GM21737 (cell line): Measurements from ENCODE around the gene EDC4.

Experiments used
- ATAC-seq: cut with Tn5 transposase; IDR thresholded peaks from one replicate; pipeline ENCODE4 v1.9.1; 2021; ENCODE audit warnings: mild to moderate bottlenecking, moderate library complexity; ENCODE audit not compliant: unreplicated experiment

Gene EDC4

DNA sequence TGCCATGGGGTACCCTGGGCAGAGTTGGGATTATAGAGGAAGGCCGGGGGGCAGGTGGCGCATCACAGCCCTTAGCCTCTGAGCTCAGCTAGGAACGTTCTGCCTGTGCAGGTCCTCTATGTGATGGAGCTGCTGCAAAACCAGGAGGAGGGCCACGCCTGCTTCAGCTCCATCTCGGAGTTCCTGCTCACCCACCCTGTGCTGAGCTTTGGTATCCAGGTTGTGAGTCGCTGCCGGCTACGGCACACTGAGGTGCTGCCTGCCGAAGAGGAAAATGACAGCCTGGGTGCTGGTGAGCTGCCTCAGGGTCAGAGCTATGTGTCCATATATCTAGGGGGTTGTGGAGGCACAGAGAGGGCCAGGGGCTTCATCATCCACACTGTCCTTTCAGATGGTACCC lies 6.0 kb downstream of the EDC4 start:
- ATAC-seq: no peak

DNA sequence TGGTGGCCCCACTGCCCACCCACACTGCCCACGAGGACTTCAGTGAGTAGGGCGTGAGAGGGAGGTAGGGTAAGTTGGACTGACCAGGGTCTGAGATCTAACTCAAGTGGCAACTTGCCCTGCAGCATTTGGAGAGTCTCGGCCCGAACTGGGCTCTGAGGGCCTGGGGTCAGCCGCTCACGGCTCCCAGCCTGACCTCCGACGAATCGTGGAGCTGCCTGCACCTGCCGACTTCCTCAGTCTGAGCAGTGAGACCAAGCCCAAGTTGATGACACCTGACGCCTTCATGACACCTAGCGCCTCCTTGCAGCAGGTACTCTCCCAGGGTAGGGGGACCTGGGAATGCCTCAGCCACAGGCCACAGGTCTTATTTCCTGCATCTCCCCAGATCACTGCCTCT lies 6.6 kb downstream of the EDC4 start:
- ATAC-seq: no peak

DNA sequence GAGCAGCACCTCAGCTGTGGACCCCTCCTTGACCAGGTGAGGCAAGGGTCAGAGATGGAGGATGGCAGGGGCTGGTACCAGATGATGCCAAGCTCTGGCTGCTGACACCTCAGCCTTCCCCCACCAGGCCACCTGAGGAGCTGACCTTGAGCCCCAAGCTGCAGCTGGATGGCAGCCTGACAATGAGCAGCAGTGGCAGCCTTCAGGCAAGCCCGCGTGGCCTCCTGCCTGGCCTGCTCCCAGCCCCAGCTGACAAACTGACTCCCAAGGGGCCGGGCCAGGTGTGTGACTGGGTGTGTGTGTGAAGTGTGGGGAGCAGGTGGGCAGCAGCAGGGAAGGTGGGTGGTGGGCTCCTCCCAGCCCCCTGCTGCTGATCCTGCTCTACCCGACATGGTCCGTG lies 7.1 kb downstream of the EDC4 start:
- ATAC-seq: no peak

DNA sequence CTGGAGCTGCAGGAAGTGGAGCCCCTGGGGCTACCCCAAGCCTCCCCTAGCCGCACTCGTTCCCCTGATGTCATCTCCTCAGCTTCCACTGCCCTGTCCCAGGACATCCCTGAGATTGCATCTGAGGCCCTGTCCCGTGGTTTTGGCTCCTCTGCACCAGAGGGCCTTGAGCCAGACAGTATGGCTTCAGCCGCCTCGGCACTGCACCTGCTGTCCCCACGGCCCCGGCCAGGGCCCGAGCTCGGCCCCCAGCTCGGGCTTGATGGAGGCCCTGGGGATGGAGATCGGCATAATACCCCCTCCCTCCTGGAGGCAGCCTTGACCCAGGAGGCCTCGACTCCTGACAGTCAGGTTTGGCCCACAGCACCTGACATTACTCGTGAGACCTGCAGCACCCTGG lies 7.7 kb downstream of the EDC4 start:
- no peak for ATAC-seq

DNA sequence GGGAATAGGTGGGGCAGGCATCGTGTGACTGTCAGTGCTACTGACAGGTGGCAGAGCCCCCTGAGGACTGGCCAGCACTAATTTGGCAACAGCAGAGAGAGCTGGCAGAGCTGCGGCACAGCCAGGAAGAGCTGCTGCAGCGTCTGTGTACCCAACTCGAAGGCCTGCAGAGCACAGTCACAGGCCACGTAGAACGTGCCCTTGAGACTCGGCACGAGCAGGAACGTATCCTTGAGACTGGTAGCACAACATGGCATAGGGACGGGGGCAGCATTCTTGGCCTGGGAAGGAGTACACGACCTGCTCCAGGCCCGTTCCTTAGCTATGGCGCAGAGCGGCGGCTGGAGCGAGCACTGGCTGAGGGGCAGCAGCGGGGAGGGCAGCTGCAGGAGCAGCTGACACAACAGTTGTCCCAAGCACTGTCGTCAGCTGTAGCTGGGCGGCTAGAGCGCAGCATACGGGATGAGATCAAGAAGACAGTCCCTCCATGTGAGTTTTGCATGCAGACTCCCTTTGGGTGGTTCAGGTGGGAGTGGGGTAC lies 8.8 kb downstream of the EDC4 start:
- no peak for ATAC-seq

DNA sequence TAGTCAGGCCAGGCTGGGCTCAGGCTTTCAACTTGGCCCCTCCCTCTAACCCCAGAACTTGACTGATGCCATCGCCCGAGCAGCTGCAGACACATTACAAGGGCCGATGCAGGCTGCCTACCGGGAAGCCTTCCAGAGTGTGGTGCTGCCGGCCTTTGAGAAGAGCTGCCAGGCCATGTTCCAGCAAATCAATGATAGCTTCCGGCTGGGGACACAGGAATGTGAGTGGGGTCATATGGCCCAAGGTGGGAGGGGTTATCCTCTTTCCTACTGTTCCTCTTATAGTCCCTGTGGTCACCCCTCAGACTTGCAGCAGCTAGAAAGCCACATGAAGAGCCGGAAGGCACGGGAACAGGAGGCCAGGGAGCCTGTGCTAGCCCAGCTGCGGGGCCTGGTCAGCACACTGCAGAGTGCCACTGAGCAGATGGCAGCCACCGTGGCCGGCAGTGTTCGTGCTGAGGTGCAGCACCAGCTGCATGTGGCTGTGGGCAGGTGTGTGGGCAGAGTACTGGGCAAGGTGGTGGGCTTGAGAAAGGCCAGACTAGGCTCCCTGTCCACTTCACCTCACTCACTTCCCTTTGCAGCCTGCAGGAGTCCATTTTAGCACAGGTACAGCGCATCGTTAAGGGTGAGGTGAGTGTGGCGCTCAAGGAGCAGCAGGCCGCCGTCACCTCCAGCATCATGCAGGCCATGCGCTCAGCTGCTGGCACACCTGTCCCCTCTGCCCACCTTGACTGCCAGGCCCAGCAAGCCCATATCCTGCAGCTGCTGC lies 9.7 kb downstream of the EDC4 start:
- no peak for ATAC-seq

DNA sequence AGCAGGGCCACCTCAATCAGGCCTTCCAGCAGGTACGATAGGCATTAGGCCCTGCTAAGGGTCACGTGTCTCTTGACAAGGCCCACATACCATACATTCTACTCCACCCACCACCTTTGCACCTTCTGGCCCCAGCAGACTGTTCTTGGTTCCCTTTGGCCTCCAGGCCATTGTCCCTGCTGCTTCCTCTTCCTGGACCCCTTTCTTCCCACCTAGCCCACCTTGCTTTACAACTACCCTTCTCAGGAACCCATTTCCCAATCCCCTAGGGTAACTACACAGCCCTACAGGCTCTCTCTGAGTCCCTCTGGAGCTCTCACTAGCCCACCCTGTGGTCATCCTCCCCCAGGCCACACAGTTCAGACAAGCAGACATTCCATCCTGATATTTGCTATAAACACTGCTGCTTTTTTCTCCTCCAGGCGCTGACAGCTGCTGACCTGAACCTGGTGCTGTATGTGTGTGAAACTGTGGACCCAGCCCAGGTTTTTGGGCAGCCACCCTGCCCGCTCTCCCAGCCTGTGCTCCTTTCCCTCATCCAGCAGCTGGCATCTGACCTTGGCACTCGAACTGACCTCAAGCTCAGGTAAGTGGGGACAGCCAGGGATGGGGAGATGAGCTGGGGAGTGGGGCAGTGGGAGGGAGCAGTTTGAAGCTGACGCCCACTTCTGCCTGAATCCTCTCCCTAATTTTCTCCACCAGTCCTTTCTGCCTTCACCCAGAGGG lies 10.5 kb downstream of the EDC4 start:
- no peak for ATAC-seq

DNA sequence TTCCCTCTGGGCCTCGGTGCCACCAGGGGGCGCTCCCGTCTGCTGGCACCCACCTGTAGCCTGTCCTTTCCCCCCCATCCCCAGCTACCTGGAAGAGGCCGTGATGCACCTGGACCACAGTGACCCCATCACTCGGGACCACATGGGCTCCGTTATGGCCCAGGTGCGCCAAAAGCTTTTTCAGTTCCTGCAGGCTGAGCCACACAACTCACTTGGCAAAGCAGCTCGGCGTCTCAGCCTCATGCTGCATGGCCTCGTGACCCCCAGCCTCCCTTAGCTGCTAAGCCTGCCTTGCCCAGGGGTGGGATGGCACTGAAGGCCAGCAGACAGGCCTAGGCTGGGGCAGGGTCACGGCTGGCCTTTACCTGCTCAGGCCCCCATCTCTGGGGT lies 11.0 kb downstream of the EDC4 start:
- ATAC-seq: no peak

DNA sequence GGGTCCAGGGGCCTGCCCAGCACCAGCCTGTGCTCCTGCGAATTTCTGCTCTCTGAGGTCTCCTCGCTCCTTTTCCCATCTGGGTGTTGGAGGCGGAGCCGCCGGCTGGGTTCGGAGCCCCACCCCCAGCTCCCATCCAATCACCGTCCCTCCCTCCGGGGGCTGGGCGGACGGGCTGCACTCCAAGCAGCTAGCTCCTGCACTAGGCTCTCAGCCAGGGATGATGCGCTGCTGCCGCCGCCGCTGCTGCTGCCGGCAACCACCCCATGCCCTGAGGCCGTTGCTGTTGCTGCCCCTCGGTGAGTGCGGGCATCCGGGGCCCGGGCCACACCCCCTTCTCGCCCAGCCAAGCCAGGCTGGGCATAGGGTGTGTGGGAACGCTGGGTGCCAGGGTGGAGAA lies 11.8 kb downstream of the EDC4 start, which contains the start of gene NRN1L:
TSS of gene NRN1L (plus strand) at position 202 of the 400 bp plus-strand sequence. CDS start at position 221, 19 bp downstream.
- no peak for ATAC-seq

DNA sequence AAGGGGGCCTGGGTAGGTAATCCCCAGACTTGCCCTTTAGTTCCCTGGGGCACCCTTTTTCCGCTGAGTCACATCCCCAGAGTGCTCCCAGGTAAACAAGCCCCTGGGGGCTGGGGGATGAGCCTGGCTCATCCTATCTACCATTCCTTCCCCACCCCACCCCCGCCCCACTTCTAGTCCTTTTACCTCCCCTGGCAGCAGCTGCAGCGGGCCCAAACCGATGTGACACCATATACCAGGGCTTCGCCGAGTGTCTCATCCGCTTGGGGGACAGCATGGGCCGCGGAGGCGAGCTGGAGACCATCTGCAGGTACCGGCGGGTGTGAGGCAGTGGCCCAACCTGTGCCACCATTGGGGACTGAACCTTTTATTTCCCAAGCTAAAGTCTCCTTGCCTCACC lies 12.7 kb downstream of the EDC4 start:
- ATAC-seq: no peak

DNA sequence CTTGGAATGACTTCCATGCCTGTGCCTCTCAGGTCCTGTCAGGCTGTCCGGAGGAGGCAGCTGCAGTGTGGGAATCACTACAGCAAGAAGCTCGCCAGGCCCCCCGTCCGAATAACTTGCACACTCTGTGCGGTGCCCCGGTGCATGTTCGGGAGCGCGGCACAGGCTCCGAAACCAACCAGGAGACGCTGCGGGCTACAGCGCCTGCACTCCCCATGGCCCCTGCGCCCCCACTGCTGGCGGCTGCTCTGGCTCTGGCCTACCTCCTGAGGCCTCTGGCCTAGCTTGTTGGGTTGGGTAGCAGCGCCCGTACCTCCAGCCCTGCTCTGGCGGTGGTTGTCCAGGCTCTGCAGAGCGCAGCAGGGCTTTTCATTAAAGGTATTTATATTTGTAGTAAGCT lies 13.1 kb downstream of the EDC4 start:
- ATAC-seq: no peak

DNA sequence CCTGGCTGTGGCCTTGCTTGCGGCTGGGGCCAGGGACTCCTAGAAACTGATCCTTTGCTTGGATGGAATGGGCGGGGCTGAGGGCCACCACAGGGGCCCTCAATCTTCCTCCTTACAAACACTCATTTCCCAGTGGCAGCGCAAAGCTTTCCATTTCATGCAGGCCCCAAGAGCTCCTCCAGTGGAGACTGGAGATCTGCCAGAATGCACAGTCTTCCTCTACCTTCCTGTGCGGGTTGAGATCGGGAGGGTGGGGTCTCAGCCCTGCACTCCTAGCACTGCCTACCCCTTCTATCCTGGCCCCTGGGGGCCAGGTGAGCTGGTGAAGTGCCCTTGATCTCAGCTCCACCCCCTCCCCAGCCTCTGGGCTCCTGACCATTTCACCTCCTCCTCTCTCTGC lies 13.5 kb downstream of the EDC4 start:
- no peak for ATAC-seq

DNA sequence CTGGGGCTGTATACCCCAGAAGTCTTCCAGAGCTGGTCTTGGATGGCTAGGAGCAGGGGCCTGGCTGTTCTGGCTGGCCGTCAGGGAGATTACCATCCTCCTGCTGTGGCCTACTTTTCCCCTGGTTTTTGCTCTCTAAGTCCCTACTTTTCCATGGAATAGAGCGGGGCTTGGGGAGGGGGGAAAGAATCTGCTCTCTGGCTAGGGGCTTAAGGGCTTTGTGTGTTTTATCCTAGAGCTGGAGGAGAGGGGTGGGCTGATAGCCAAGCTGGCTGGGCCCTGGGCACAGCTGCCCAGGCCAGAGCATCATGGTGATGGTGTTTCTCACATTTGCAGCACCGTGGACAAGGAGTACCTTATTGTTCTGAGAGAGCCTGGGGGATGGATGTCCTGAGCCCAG lies 15.5 kb downstream of the EDC4 start:
- no peak for ATAC-seq

DNA sequence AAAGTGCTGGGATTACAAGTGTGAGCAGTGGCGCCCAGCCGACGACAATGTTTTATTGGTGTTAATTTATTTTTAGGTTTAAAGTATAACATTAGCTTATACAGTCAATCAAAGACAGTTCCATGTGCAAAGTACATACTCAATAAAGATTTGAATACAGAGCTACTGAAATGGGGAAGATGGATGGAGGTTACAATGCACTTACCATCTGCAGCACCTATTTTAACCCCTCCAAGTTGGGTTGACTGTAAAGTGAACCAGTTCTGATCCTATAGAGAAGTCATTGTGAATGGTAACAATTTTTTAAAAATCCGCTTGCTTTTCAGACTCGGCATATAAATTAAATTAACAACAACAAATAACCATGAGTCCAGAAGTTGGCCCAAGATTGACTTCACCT lies 19.5 kb downstream of the EDC4 start:
- ATAC-seq: no peak

DNA sequence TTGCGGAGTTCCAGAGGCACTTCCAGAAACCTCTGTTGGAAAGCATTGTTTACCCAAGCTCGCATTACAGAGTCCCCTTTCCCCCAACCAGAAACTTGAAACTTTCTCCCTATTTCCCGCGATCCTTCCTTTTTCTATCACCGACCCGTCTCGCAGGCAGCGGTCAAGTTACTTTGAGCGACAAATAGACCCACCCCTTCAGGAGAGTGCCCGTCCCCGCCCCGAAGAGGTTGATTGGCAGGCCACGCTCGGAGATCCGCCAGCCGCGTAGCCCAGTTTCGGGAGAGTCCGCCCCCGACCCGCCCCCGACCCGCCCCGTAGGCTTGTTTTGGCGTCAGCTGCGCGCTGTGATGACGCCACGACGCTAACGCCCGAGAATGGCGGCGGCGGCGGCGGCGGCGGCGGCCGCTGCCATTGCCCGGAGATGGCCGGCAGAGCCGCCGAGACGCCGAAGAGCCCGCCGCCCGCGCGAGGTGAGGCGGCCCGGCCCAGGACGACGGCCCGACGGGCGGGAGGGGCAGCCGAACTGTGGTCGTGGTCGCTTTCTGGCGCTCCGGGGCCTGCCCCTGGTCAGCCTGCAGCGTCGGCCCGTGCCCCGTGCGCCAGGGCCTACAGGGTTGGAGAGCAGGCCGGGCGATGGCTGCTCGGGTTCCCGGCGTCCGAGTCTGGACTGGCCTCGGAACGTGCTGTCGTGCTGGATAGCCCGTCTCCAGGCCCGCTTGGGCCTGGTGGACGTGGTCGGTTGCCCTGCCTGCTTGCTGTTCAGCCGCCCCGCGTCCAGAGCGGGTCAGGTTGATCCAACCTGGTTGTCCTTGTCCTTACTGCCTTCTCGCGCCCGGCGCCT lies 20.3 kb downstream of the EDC4 start, which contains the start of gene PSKH1:
TSS of gene PSKH1 (plus strand) at position 356 of the 844 bp plus-strand sequence. CDS start 15,496 bp downstream, outside the sequence.
- peak; percentile 94 for ATAC-seq

DNA sequence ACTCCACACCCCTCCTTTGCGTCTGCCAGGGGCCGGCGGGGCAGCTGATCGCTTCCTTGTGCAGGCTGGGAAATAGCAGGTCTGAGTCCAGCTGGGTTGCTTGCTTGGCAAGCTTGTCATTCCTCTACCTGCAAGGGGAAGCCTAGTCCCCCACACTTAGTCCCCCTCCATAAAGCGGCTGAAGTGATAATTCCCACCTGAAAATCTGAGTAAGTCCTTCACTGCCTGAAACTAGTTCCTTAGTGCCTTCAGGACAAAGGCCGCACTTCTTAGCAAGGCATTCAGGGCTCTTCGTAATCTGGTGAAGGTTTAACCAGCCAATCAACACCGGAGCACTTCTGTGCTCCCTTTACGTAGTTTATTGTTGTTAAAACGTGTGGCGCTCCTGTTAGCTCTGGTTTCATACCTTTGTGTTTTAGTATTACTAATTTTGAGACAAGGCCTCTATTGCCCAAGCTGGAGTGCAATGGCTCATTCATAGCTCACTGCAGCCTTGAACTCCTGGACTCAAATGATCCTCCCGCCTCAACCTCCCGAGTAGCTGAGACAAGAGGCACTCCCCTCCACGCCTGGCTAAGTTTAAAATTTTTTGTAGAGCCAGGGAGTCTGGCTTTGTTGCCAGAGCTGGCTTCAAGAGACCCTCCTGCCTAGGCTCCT lies 21.0 kb downstream of the EDC4 start:
- ATAC-seq: peak; percentile 10

DNA sequence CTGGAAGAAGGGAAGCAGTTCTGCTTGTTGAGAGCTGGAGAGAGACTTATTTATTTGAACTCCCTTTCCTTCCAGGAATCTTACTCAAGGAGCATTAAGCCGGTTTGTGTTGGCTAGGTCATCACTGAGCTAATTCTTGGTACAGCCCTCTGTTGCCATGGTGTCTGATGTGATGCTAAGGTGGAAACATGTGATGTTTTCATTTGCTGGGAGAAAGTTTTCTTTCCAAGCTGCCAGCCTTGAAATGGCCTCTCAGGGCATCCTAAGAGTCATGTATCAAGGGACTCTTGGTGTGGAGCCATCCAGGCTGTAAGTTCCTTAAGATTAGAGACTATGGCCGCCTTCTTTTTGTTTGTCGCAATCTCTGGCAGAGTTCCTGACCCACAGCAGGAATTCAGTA lies 24.4 kb downstream of the EDC4 start:
- no peak for ATAC-seq

DNA sequence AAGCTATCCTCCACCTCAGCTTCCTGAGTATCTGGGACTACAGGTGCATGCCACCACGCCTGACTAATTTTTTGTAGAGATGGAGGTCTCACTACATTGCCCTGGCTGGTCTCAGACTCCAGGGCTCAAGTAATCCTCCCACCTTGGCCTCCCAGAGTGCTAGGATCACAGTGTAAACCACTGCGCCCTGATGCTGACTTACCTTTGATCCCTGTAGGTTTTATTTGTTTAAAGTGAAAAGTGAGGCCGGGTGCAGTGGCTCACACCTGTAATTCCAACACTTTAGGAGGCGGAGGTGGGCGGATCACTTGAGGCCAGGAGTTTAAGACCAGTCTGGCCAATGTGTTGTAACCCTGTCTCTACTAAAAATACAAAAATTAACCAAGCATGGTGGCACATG lies 28.9 kb downstream of the EDC4 start:
- no peak for ATAC-seq

DNA sequence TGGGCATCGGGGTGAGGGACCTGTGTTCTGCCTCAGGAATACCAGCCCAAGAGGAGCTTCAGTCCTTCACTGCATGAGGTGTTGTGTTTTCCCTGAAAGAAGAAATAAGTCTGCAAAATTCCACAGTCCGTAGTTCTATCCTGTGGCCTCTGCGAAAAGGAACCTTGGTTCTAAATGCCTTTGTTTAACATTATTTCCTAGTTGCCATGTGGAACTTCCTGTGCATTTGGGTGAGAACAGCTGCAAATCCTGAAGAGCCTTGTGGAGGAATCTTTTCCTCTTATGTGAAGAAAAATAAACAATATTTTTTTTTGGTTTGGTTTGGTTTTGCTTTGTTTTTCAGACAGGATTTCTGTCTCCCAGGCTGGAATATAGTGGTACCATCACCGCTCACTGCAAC lies 30.0 kb downstream of the EDC4 start:
- ATAC-seq: no peak

DNA sequence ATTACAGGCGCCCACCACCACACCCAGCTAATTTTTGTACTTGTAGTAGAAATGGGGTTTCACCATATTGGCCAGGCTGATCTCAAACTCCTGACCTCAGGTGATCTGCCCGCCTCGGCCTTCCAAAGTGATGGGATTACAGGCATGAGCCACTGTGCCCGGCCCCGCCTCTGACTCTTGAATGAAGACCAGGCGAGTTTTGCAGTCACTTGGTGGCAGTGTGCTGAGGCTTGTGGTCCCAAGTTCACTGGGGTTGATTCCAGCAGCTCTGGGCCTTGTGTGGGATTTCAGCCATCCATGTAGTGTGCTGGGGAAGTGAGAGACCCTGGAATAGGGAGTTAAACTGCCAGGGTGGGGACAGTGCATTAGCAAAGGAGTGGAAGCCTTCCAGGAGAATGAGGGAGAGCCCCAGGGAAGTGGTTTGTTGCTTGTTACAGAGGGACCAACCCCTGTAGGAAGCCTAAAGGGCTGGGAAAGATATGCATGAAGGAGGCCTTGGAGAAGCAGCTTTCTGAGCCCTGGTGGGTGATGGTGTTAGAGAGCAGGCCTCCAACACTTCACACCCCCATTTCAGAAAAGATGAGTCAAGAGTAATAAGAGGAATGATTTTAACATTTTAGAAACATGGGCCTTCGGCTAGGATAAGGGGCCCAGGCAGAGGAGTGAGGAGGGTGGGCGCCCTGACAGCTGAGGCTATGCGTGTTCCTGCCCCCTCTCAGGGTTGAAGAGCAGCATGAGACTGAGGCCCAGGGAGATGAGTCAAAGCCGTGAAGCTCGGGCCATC lies 34.7 kb downstream of the EDC4 start:
- ATAC-seq: no peak
